ENCODE results near the gene PACS2. TPM values are rescaled to one million over a fixed set of nuclear protein-coding genes. Genes with fewer than 3 reads are reported as not detected.

Gene PACS2
- total RNA-seq, 1 experiment from 2014 or later, result 55.2 TPM

GRCh38 chr14:105392131-105393090, 77.9 kb downstream of the PACS2 start:
- TF ChIP-seq POLR2AphosphoS5 (IDR thresholded peaks at IDR 0.05; ENCODE audit: low read depth, low read length) (no peak), TCF7L2 (IDR thresholded peaks at IDR 0.05; ENCODE audit: low read depth, low read length) (no peak), CTCF (IDR thresholded peaks at IDR 0.05) (no peak), SIN3A (IDR thresholded peaks at IDR 0.05; ENCODE audit: borderline replicate concordance, insufficient read depth, low read depth, low read length) (no peak)
- TF ChIP-seq, protein P1, sequence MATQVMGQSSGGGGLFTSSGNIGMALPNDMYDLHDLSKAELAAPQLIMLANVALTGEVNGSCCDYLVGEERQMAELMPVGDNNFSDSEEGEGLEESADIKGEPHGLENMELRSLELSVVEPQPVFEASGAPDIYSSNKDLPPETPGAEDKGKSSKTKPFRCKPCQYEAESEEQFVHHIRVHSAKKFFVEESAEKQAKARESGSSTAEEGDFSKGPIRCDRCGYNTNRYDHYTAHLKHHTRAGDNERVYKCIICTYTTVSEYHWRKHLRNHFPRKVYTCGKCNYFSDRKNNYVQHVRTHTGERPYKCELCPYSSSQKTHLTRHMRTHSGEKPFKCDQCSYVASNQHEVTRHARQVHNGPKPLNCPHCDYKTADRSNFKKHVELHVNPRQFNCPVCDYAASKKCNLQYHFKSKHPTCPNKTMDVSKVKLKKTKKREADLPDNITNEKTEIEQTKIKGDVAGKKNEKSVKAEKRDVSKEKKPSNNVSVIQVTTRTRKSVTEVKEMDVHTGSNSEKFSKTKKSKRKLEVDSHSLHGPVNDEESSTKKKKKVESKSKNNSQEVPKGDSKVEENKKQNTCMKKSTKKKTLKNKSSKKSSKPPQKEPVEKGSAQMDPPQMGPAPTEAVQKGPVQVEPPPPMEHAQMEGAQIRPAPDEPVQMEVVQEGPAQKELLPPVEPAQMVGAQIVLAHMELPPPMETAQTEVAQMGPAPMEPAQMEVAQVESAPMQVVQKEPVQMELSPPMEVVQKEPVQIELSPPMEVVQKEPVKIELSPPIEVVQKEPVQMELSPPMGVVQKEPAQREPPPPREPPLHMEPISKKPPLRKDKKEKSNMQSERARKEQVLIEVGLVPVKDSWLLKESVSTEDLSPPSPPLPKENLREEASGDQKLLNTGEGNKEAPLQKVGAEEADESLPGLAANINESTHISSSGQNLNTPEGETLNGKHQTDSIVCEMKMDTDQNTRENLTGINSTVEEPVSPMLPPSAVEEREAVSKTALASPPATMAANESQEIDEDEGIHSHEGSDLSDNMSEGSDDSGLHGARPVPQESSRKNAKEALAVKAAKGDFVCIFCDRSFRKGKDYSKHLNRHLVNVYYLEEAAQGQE (IDR thresholded peaks at IDR 0.05; ENCODE audit: insufficient read depth in 1 of 2, low read depth in 2 of 2, low read length in 1 of 2), result no peak
- ChIA-PET CTCF (interaction anchor here (0.6 kb wide), 1 partner anchor 880 kb away, joined by 5 read pairs; no protein-coding TSS in a partner anchor), POLR2A (interaction anchor here (0.6 kb wide), 1 partner anchor 16 kb away, joined by 4 read pairs; no protein-coding TSS in a partner anchor)
- in situ Hi-C loops (cut with HindIII; ENCODE audit: low pct_unique_long_range_greater_than_20kb, low sequenced_read_pairs), result no loop called here
- intact Hi-C loops (cut with micrococcal nuclease; ENCODE audit: unreplicated experiment), result no loop called here
- no peaks in the 10 kb centered on the region for H3K27me3 ChIP-seq (ENCODE audit: control insufficient read depth, insufficient read depth, low read length)
- H3K4me1 ChIP-seq (ENCODE audit: control insufficient read depth, insufficient read depth, low read length), result no peaks in the 10 kb centered on the region; the same call in 1 of the 2 replicates
- H3K9me3 ChIP-seq (ENCODE audit: control insufficient read depth, insufficient read depth, low read depth, low read length), result no peaks in the 10 kb centered on the region
- ATAC-seq, result no peak
- no peak overlapping the region for H3K4me3 ChIP-seq (ENCODE audit: low read depth in 2 of 2, low read length in 2 of 2)
- H3K27ac ChIP-seq (ENCODE audit: low read length), result no peak overlapping the region
- BruUV-seq (replicated peaks), result no TSS peak
- no peaks in the 10 kb centered on the region for H3K36me3 ChIP-seq (ENCODE audit: control insufficient read depth, insufficient read depth, low read length)
- no peak for DNase-seq (ENCODE audit: low read depth, low spot score)

DNA sequence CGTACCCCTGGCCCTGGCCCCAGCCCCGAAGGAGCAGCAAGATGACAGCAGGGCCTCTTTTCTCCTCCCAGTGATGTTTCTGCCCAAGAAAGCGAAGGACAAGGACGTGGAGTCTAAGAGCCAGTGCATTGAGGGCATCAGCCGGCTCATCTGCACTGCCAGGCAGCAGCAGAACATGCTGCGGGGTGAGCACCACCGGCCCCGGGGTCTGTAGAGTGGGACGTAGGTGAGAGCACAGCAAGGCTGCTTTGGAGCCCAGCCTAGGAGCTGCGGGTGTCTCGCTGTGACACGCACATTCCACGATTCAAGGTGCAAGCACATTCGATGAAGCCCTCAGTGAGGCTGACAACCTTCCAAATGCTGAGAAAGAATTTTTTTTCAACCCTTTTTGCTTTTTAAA, 78.6 kb downstream of the PACS2 start:
- ATAC-seq, result no peak
- POLR2A ChIA-PET, result no interaction called here
- Histone ChIP-seq H3K4me1 (ENCODE audit: control insufficient read depth, insufficient read depth, low read length) (peaks cover 3% of the 10 kb centered on the region; the same call in 1 of the 2 replicates), H3K27me3 (ENCODE audit: control insufficient read depth, insufficient read depth, low read length) (no peaks in the 10 kb centered on the region), H3K9me3 (ENCODE audit: control insufficient read depth, insufficient read depth, low read depth, low read length) (no peaks in the 10 kb centered on the region), H3K27ac (ENCODE audit: low read length) (no peak overlapping the region), H3K4me3 (ENCODE audit: low read depth in 2 of 2, low read length in 2 of 2) (no peak overlapping the region), H3K36me3 (ENCODE audit: control insufficient read depth, insufficient read depth, low read length) (no peaks in the 10 kb centered on the region)
- no peak for TF ChIP-seq SIN3A (IDR thresholded peaks at IDR 0.05; ENCODE audit: borderline replicate concordance, insufficient read depth, low read depth, low read length)
- TF ChIP-seq, protein P1 (IDR thresholded peaks at IDR 0.05; ENCODE audit: insufficient read depth in 1 of 2, low read depth in 2 of 2, low read length in 1 of 2), result no peak
- no peak for TF ChIP-seq CTCF (IDR thresholded peaks at IDR 0.05)
- TF ChIP-seq TCF7L2 (IDR thresholded peaks at IDR 0.05; ENCODE audit: low read depth, low read length), result no peak
- TF ChIP-seq POLR2AphosphoS5 (IDR thresholded peaks at IDR 0.05; ENCODE audit: low read depth, low read length), result no peak
- no TSS peak for BruUV-seq (replicated peaks)
- CTCF ChIA-PET, result no interaction called here
- DNase-seq (ENCODE audit: low read depth, low spot score), result no peak
- in situ Hi-C loops (cut with HindIII; ENCODE audit: low pct_unique_long_range_greater_than_20kb, low sequenced_read_pairs) (no loop called here), intact Hi-C loops (cut with micrococcal nuclease; ENCODE audit: unreplicated experiment) (no loop called here)
